CD4-positive, alpha-beta T cell treated with Interleukin-17A for 1 hour (primary cell): ENCODE measurements around the gene UBTF.

Source experiments
- DNase-seq: peaks from one replicate; pipeline ENCODE4 v3.0.0-alpha.2; 2020

The UBTF gene

GRCh38 chr17:44219616-44220212, at the start of gene UBTF:
Gene UBTF (minus strand): TSS chr17:44219675. CDS start chr17:44218229, 1,446 bp downstream.
- DNase-seq = peak; percentile 84

- DNase-seq = no peak
Observed at GRCh38 chr17:44268709-44269534, 49.4 kb upstream of the UBTF start.

- DNase-seq = no peak
Observed at GRCh38 chr17:44267818-44268490, 48.5 kb upstream of the UBTF start, which contains the start of gene SLC4A1. Gene SLC4A1 (minus strand): TSS chr17:44268135. CDS start chr17:44262866, 5,269 bp downstream.

GRCh38 chr17:44267165-44267455, 47.6 kb upstream of the UBTF start:
- DNase-seq = no peak

GRCh38 chr17:44266402-44267164, 47.1 kb upstream of the UBTF start:
- DNase-seq = no peak

GRCh38 chr17:44263345-44263902, 43.9 kb upstream of the UBTF start:
- DNase-seq = no peak

GRCh38 chr17:44262654-44263225, 43.3 kb upstream of the UBTF start:
- no peak for DNase-seq

GRCh38 chr17:44260296-44260695, 40.8 kb upstream of the UBTF start:
- DNase-seq = no peak

- no peak for DNase-seq
Observed at GRCh38 chr17:44258811-44259351, 39.4 kb upstream of the UBTF start.

- DNase-seq = no peak
Observed at GRCh38 chr17:44257815-44258760, 38.6 kb upstream of the UBTF start.

GRCh38 chr17:44256671-44257070, 37.2 kb upstream of the UBTF start:
- DNase-seq = no peak

GRCh38 chr17:44255915-44256314, 36.4 kb upstream of the UBTF start:
- no peak for DNase-seq

GRCh38 chr17:44254361-44255095, 35.1 kb upstream of the UBTF start:
- no peak for DNase-seq

- DNase-seq = no peak
Observed at GRCh38 chr17:44253006-44253405, 33.5 kb upstream of the UBTF start.

GRCh38 chr17:44251062-44251461, 31.6 kb upstream of the UBTF start:
- DNase-seq = no peak

- no peak for DNase-seq
Observed at GRCh38 chr17:44249501-44250246, 30.2 kb upstream of the UBTF start.

GRCh38 chr17:44247876-44248736, 28.6 kb upstream of the UBTF start:
- DNase-seq = no peak

GRCh38 chr17:44247440-44247841, 28.0 kb upstream of the UBTF start:
- DNase-seq = no peak
